Measurements from ENCODE around the gene CNTNAP2.

- TF ChIP-seq POLR2A (IDR thresholded peaks at IDR 0.05; ENCODE audit: low read length): no peak
- TF ChIP-seq GATA1 (IDR thresholded peaks at IDR 0.05; ENCODE audit: low read depth, low read length): no peak
These were observed 877.2 kb downstream of the CNTNAP2 start for GRCh38 chr7:146993764-146994163.
